ENCODE measurements around the gene MYL11. TPM values are rescaled to one million over a fixed set of nuclear protein-coding genes. Genes with fewer than 3 reads are reported as not detected.

MYL11 gene
- total RNA-seq, 6 donors from 2014 or later: 1.6 TPM; not detected in 5

GRCh38 chr16:30401768-30402425 lies 27.3 kb downstream of the MYL11 start:
- DNase-seq: no peak
- TF ChIP-seq, protein P1, sequence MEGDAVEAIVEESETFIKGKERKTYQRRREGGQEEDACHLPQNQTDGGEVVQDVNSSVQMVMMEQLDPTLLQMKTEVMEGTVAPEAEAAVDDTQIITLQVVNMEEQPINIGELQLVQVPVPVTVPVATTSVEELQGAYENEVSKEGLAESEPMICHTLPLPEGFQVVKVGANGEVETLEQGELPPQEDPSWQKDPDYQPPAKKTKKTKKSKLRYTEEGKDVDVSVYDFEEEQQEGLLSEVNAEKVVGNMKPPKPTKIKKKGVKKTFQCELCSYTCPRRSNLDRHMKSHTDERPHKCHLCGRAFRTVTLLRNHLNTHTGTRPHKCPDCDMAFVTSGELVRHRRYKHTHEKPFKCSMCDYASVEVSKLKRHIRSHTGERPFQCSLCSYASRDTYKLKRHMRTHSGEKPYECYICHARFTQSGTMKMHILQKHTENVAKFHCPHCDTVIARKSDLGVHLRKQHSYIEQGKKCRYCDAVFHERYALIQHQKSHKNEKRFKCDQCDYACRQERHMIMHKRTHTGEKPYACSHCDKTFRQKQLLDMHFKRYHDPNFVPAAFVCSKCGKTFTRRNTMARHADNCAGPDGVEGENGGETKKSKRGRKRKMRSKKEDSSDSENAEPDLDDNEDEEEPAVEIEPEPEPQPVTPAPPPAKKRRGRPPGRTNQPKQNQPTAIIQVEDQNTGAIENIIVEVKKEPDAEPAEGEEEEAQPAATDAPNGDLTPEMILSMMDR (IDR thresholded peaks at IDR 0.05): no peak
- TF ChIP-seq POLR2AphosphoS5 (IDR thresholded peaks at IDR 0.05): no peak
- no peak for TF ChIP-seq POLR2A (IDR thresholded peaks at IDR 0.05)
- TF ChIP-seq EP300 (IDR thresholded peaks at IDR 0.05): no peak
- WGBS, 2 donors: 70 to 82% methylated on average over 8 of the region's 8 CpGs
- H3K36me3 ChIP-seq: peaks cover 0 to 18% (median 10%) of the 10 kb centered on the region in 4 donors
- H3K27ac ChIP-seq: no peak overlapping the region
- no peaks in the 10 kb centered on the region for H3K27me3 ChIP-seq
- H3K4me1 ChIP-seq: peaks cover 4 to 34% (median 9%) of the 10 kb centered on the region in 4 donors
- no peaks in the 10 kb centered on the region for H3K9me3 ChIP-seq
- no peak for ATAC-seq (ENCODE audit: low FRiP score in 2 of 2)
- no peak overlapping the region for H3K4me3 ChIP-seq

GRCh38 chr16:30406795-30407101 lies 32.1 kb downstream of the MYL11 start:
- no peak for DNase-seq
- Histone ChIP-seq H3K4me1 (peaks cover 7 to 30% (median 25%) of the 10 kb centered on the region in 4 donors), H3K9me3 (no peaks in the 10 kb centered on the region), H3K36me3 (peaks cover 0 to 5% (median 0%) of the 10 kb centered on the region in 4 donors), H3K27me3 (no peaks in the 10 kb centered on the region), H3K27ac (peak overlapping the region; percentile 67 to 85 (median 83)), H3K4me3 (peak overlapping the region in 3 of 4 donors; percentile 60 to 77 (median 64))
- WGBS, 2 donors: 15 to 19% methylated on average over 14 of the region's 14 CpGs
- ATAC-seq (ENCODE audit: low FRiP score in 2 of 2): no peak
- TF ChIP-seq EP300 (IDR thresholded peaks at IDR 0.05): no peak
- TF ChIP-seq POLR2AphosphoS5 (IDR thresholded peaks at IDR 0.05): no peak
- TF ChIP-seq, protein P1 (IDR thresholded peaks at IDR 0.05): no peak
- TF ChIP-seq POLR2A (IDR thresholded peaks at IDR 0.05): no peak

DNA sequence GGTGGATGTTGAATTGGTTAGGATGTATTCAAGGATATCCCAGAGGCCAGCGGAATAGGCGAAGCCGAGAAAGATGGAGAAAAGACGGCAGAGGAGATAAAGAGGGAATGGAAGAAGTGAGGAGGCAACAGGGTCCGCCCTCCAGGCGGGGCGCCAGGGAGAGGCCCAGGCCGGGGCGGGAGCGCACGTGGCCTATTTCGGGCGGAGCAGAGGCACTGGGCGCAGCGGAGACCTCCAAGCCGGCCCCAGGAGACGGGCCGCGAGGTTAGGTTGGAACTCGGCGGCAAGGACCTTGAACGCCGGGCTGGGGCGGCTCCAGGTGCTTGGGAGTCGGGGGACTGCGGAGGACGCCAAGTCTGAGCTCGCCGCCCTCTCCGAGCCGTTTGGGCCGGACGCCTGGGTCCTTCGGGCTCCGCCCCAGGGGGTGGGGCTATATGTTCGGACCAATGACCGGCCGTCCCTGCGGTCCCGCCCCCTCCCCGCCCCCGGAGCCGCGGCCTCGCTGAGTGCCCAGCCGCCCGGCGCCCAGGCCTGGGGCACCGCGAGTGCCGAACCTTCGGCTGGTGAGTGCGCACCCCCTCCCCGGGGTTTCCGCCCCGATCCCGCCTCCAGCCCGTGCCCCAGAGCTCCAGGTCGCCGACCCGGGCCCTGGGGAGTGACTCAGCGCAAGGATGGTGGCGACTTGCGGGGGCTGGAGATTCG lies 32.7 kb downstream of the MYL11 start, which contains the start of gene ZNF771:
ZNF771 (plus strand) TSS at position 505 of the 702 bp plus-strand sequence. CDS start 448 bp downstream, outside the sequence.
- H3K9me3 ChIP-seq: no peaks in the 10 kb centered on the region
- H3K36me3 ChIP-seq: peaks cover 0 to 8% (median 0%) of the 10 kb centered on the region in 4 donors
- WGBS, 2 donors: 0 to 1% methylated on average over 16 to 34 of the region's 65 CpGs
- peaks cover 7 to 30% (median 25%) of the 10 kb centered on the region in 4 donors for H3K4me1 ChIP-seq
- H3K27me3 ChIP-seq: no peaks in the 10 kb centered on the region
- H3K27ac ChIP-seq: peak within 1 kb of the TSS; percentile 67 to 85 (median 83)
- TF ChIP-seq, protein P1 (IDR thresholded peaks at IDR 0.05): peak in 2 of 6 experiments; percentile 22 to 30
- TF ChIP-seq POLR2A (IDR thresholded peaks at IDR 0.05) (peak in 1 of 4 donors; percentile 68), POLR2AphosphoS5 (IDR thresholded peaks at IDR 0.05) (peak in 1 of 2 donors; percentile 32), EP300 (IDR thresholded peaks at IDR 0.05) (no peak)
- DNase-seq: peak; percentile 94 to 98
- ATAC-seq (ENCODE audit: low FRiP score in 2 of 2): peak; percentile 96 to 98
- H3K4me3 ChIP-seq: peak within 1 kb of the TSS; percentile 53 to 77 (median 62)

- ATAC-seq (ENCODE audit: low FRiP score in 2 of 2): peak in 1 of 2 donors; percentile 47
- Histone ChIP-seq H3K9me3 (no peaks in the 10 kb centered on the region), H3K27ac (peak overlapping the region; percentile 67 to 85 (median 83)), H3K36me3 (peaks cover 0 to 8% (median 0%) of the 10 kb centered on the region in 4 donors), H3K4me3 (peak overlapping the region; percentile 53 to 77 (median 62)), H3K4me1 (peaks cover 7 to 30% (median 25%) of the 10 kb centered on the region in 4 donors), H3K27me3 (no peaks in the 10 kb centered on the region)
- DNase-seq: no peak
- TF ChIP-seq POLR2AphosphoS5 (IDR thresholded peaks at IDR 0.05) (no peak), POLR2A (IDR thresholded peaks at IDR 0.05) (no peak), EP300 (IDR thresholded peaks at IDR 0.05) (no peak)
- TF ChIP-seq, protein P1 (IDR thresholded peaks at IDR 0.05): no peak
- WGBS, 2 donors: 16 to 47% methylated on average over 6 to 18 of the region's 19 CpGs
These were observed 33.4 kb downstream of the MYL11 start for GRCh38 chr16:30407804-30408534.
